HG02884 (cell line): ENCODE measurements around the gene EIF5A.

Experiments used
- ATAC-seq: cut with Tn5 transposase; IDR thresholded peaks from one replicate; pipeline ENCODE4 v1.9.1; 2021; ENCODE audit warnings: mild to moderate bottlenecking, moderate library complexity; ENCODE audit not compliant: unreplicated experiment

EIF5A gene

GRCh38 chr17:7306911-7307685 is at the start of gene EIF5A:
Gene EIF5A, plus strand, starts transcription at chr17:7307628. Its CDS starts 2,008 bp downstream, at chr17:7309636.
- ATAC-seq: peak; percentile 61

- no peak for ATAC-seq
Observed at GRCh38 chr17:7258731-7259554, 48.5 kb upstream of the EIF5A start.

- no peak for ATAC-seq
Observed at GRCh38 chr17:7259555-7259889, 47.9 kb upstream of the EIF5A start.

- ATAC-seq: no peak
Observed at GRCh38 chr17:7260151-7260550, 47.3 kb upstream of the EIF5A start.

GRCh38 chr17:7260651-7261378 is 46.6 kb upstream of the EIF5A start:
- ATAC-seq: no peak

- ATAC-seq: no peak
Observed at GRCh38 chr17:7261379-7262191, 45.8 kb upstream of the EIF5A start.

GRCh38 chr17:7262192-7262934 is 45.1 kb upstream of the EIF5A start, which contains the start of gene CLDN7:
Gene CLDN7, minus strand, starts transcription at chr17:7262478. Its CDS starts 435 bp downstream, at chr17:7262043.
- no peak for ATAC-seq

GRCh38 chr17:7262935-7263800 is 44.3 kb upstream of the EIF5A start:
- no peak for ATAC-seq

- ATAC-seq: no peak
Observed at GRCh38 chr17:7263801-7264078, 43.7 kb upstream of the EIF5A start.

GRCh38 chr17:7266784-7267183 is 40.6 kb upstream of the EIF5A start:
- no peak for ATAC-seq

GRCh38 chr17:7279448-7279847 is 28.0 kb upstream of the EIF5A start:
- ATAC-seq: no peak

GRCh38 chr17:7280519-7281073 is 26.8 kb upstream of the EIF5A start:
- ATAC-seq: no peak

- ATAC-seq: peak; percentile 54
Observed at GRCh38 chr17:7281074-7281952, 26.1 kb upstream of the EIF5A start, which contains the start of gene SLC2A4. Gene SLC2A4, plus strand, starts transcription at chr17:7281718. Its CDS starts 217 bp downstream, at chr17:7281935.

- no peak for ATAC-seq
Observed at GRCh38 chr17:7281953-7282751, 25.3 kb upstream of the EIF5A start.

- no peak for ATAC-seq
Observed at GRCh38 chr17:7282752-7283321, 24.6 kb upstream of the EIF5A start.

GRCh38 chr17:7283471-7284216 is 23.8 kb upstream of the EIF5A start:
- ATAC-seq: no peak
